Measurements from ENCODE around the gene HIRA. TPM values are rescaled to one million over a fixed set of nuclear protein-coding genes. Genes with fewer than 3 reads are reported as not detected.
"Not testable (repeated sequence)": the region's sequence is repeated elsewhere in the genome, so short reads cannot be mapped to it uniquely, and the experiment has no call there.

The HIRA gene
- total and polyA plus RNA-seq, 2 experiments from 2014 or later = 9.4 to 58.3 TPM

DNA sequence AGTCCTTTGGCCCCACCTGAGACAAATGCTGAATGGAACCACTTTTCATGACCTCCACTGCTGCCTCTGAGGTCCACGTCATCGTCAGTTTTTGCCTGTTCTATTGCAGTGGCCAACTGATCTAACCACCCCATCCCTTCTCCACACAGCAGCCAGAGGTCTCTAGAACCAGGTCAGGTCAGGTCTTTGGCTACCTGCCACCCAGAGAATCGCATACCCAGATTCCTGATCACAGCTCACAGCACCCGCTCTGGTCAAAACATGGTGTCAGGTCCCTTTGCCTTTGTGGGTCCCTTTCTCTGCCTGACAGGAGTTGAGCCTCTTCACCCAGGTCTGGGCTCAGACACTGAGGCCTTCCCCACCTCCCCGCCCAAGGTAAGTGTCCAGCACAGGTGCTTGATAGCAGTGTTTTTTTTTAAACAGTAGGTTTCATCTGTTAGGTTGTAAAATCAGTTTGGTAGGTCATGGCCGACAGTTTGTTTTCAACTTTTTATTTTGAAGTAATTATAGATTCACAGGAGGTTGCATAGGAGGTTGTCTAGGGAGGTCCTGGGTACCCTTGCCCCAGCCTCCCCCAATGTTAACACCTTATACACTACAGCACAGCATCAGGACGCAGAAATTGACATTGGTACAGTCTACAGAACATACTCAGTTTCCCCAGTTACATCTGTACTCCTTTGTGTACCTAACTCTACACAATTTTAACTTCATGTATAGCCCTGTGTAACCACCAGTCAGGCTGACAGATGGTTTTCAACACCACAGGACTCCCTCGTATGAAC lies 9.1 kb upstream of the HIRA start (continued):
- TF ChIP-seq, protein P1, sequence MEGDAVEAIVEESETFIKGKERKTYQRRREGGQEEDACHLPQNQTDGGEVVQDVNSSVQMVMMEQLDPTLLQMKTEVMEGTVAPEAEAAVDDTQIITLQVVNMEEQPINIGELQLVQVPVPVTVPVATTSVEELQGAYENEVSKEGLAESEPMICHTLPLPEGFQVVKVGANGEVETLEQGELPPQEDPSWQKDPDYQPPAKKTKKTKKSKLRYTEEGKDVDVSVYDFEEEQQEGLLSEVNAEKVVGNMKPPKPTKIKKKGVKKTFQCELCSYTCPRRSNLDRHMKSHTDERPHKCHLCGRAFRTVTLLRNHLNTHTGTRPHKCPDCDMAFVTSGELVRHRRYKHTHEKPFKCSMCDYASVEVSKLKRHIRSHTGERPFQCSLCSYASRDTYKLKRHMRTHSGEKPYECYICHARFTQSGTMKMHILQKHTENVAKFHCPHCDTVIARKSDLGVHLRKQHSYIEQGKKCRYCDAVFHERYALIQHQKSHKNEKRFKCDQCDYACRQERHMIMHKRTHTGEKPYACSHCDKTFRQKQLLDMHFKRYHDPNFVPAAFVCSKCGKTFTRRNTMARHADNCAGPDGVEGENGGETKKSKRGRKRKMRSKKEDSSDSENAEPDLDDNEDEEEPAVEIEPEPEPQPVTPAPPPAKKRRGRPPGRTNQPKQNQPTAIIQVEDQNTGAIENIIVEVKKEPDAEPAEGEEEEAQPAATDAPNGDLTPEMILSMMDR (conservative IDR thresholded peaks at IDR 0.05; ENCODE audit: low read depth in 2 of 2) = no peak

DNA sequence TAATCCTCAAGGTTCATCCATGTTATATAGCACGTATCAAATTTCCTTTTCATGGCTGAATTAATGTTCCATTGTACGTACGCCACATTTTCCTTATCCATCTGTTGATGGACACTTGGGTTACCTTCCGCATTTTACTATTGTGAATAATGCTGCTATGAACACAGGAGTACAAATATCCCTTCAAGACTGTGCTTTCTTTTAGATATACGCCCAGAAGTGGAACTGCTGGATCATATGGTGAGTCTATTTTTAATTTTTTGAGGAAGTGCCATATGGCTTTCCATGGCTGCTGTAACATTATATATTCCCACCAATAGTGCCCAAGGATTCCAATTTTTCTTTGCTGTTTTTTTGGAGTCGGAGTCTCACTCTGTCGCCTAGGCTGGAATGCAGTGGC lies 6.8 kb upstream of the HIRA start:
- Histone ChIP-seq H3K4me1 (ENCODE audit: insufficient read depth) (0 out of 2 replicates have a peak, but pooled peaks cover 2% of the 10 kb centered on the region), H3K9me2 (ENCODE audit: insufficient read depth) (no peaks in the 10 kb centered on the region), H3K4me2 (no peak overlapping the region), H3K36me3 (ENCODE audit: insufficient read depth) (no peaks in the 10 kb centered on the region), H3K27ac (ENCODE audit: low read depth) (no peak overlapping the region), H3K27me3 (ENCODE audit: insufficient read depth) (no peaks in the 10 kb centered on the region), H2AFZ (no peak overlapping the region), H4K20me1 (replicated peaks; ENCODE audit: insufficient read depth) (peaks cover 44% of the 10 kb centered on the region), H3F3A (replicated peaks; ENCODE audit: low read depth) (peaks cover 4% of the 10 kb centered on the region; the same call in 1 of the 2 replicates), H3K4me3 (no peak overlapping the region), H3K79me2 (replicated peaks; ENCODE audit: insufficient read depth) (peaks cover 22% of the 10 kb centered on the region)
- Mint-ChIP-seq H3K36me3 (ENCODE audit: low read depth) (peaks cover 21% of the 10 kb centered on the region), H3K27me3 (ENCODE audit: insufficient read depth, low read depth, poor library complexity) (peaks cover 9% of the 10 kb centered on the region), H3K9me3 (no peaks in the 10 kb centered on the region), H3K4me1 (no peaks in the 10 kb centered on the region; the same call in 2 of the 3 replicates), H3K27ac (no peak overlapping the region), H3K4me3 (no peak overlapping the region)
- ATAC-seq = no peak
- no peak for DNase-seq (ENCODE audit: low spot score)
- TF ChIP-seq, protein P2, sequence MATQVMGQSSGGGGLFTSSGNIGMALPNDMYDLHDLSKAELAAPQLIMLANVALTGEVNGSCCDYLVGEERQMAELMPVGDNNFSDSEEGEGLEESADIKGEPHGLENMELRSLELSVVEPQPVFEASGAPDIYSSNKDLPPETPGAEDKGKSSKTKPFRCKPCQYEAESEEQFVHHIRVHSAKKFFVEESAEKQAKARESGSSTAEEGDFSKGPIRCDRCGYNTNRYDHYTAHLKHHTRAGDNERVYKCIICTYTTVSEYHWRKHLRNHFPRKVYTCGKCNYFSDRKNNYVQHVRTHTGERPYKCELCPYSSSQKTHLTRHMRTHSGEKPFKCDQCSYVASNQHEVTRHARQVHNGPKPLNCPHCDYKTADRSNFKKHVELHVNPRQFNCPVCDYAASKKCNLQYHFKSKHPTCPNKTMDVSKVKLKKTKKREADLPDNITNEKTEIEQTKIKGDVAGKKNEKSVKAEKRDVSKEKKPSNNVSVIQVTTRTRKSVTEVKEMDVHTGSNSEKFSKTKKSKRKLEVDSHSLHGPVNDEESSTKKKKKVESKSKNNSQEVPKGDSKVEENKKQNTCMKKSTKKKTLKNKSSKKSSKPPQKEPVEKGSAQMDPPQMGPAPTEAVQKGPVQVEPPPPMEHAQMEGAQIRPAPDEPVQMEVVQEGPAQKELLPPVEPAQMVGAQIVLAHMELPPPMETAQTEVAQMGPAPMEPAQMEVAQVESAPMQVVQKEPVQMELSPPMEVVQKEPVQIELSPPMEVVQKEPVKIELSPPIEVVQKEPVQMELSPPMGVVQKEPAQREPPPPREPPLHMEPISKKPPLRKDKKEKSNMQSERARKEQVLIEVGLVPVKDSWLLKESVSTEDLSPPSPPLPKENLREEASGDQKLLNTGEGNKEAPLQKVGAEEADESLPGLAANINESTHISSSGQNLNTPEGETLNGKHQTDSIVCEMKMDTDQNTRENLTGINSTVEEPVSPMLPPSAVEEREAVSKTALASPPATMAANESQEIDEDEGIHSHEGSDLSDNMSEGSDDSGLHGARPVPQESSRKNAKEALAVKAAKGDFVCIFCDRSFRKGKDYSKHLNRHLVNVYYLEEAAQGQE (IDR thresholded peaks at IDR 0.05; ENCODE audit: unreplicated experiment) = no peak
- no peak for TF ChIP-seq POLR2AphosphoS5 (IDR thresholded peaks at IDR 0.05; ENCODE audit: low read depth)
- TF ChIP-seq CREB1 (CRISPR knock-in tag; IDR thresholded peaks at IDR 0.05; ENCODE audit: low read depth) = no peak
- TF ChIP-seq NANOG (IDR thresholded peaks at IDR 0.05; ENCODE audit: borderline replicate concordance) = no peak
- TF ChIP-seq STAT1 (IDR thresholded peaks at IDR 0.05; ENCODE audit: unreplicated experiment) = no peak
- TF ChIP-seq ZNF114 (CRISPR knock-in tag; IDR thresholded peaks at IDR 0.05) = no peak
- TF ChIP-seq, protein P1 (conservative IDR thresholded peaks at IDR 0.05; ENCODE audit: low read depth in 2 of 2) = no peak

DNA sequence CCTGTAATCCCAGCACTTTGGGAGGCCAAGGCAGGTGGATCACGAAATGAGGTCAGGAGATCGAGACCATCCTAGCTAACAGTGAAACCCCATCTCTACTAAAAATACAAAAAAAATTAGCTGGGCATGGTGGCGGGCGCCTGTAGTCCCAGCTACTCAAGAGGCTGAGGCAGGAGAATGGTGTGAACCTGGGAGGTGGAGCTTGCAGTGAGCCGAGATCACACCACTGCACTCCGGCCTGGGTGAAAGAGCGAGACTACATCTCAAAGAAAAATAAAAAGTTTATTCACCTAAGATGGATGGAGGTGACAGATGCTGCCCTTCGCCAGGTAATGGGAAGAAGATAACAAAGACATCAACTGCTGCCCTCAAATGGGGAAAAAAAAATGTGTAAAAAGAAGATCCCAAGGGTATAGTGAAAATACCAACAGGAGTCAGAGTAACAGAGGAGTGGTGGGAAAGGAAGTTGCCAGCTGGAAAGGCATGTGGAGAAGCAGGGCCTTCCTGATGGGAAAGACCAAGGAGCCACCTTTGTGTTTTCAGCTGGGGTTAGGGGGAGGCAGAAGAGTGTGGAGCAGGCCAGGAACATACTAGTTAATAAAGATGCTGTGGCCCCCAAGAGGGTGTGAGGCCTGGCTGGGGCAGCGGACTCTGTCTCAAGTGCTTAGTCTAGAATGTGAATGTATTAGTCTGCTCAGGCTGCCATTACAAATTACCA lies 5.1 kb upstream of the HIRA start:
- not testable (repeated sequence) for H3K9me3 Mint-ChIP-seq; H3K4me1 ChIP-seq (ENCODE audit: insufficient read depth); H3F3A ChIP-seq (replicated peaks; ENCODE audit: low read depth); ATAC-seq; H3K36me3 ChIP-seq (ENCODE audit: insufficient read depth); DNase-seq (ENCODE audit: low spot score); H3K27ac ChIP-seq (ENCODE audit: low read depth); H3K4me3 Mint-ChIP-seq; H3K27me3 ChIP-seq (ENCODE audit: insufficient read depth); H3K9me2 ChIP-seq (ENCODE audit: insufficient read depth); H3K27ac Mint-ChIP-seq; H2AFZ ChIP-seq; H3K4me3 ChIP-seq; H3K4me1 Mint-ChIP-seq; H3K4me2 ChIP-seq
- Histone ChIP-seq H3K79me2 (replicated peaks; ENCODE audit: insufficient read depth) (peaks cover 10% of the 10 kb centered on the region), H4K20me1 (replicated peaks; ENCODE audit: insufficient read depth) (peaks cover 27% of the 10 kb centered on the region)
- Mint-ChIP-seq H3K36me3 (ENCODE audit: low read depth) (peaks cover 16% of the 10 kb centered on the region; the same call in 2 of the 3 replicates), H3K27me3 (ENCODE audit: insufficient read depth, low read depth, poor library complexity) (peaks cover 10% of the 10 kb centered on the region)
